NCI-H146 treated with DMSO at 0.1 percent for 48 hours (cell line): Measurements from ENCODE around the gene BRF1.

Source experiments
- DNase-seq: peaks from one replicate; lab custom pipeline; 2025; ENCODE audit not compliant: unreplicated experiment; lab: John Stamatoyannopoulos, UW

BRF1 gene

GRCh38 chr14:105229099-105229655, 71.6 kb downstream of the BRF1 start:
- DNase-seq: no peak

GRCh38 chr14:105228562-105228961, 72.2 kb downstream of the BRF1 start:
- DNase-seq: no peak

- no peak for DNase-seq
Observed at GRCh38 chr14:105227346-105227745, 73.5 kb downstream of the BRF1 start.

- DNase-seq: no peak
Observed at GRCh38 chr14:105226198-105226597, 74.6 kb downstream of the BRF1 start.

GRCh38 chr14:105224845-105225570, 75.8 kb downstream of the BRF1 start:
- no peak for DNase-seq

GRCh38 chr14:105223770-105224544, 76.8 kb downstream of the BRF1 start:
- no peak for DNase-seq

- DNase-seq: no peak
Observed at GRCh38 chr14:105223260-105223659, 77.5 kb downstream of the BRF1 start.

- DNase-seq: no peak
Observed at GRCh38 chr14:105221598-105222178, 79.1 kb downstream of the BRF1 start.

GRCh38 chr14:105220699-105221597, 79.9 kb downstream of the BRF1 start:
- DNase-seq: no peak

- no peak for DNase-seq
Observed at GRCh38 chr14:105219753-105220152, 81.0 kb downstream of the BRF1 start.

- DNase-seq: no peak
Observed at GRCh38 chr14:105219043-105219612, 81.7 kb downstream of the BRF1 start.

GRCh38 chr14:105218611-105219010, 82.2 kb downstream of the BRF1 start:
- DNase-seq: no peak

GRCh38 chr14:105217774-105218173, 83.0 kb downstream of the BRF1 start:
- DNase-seq: no peak

- DNase-seq: no peak
Observed at GRCh38 chr14:105216490-105217247, 84.1 kb downstream of the BRF1 start.

GRCh38 chr14:105215602-105216001, 85.2 kb downstream of the BRF1 start:
- no peak for DNase-seq

GRCh38 chr14:105214324-105214915, 86.4 kb downstream of the BRF1 start:
- no peak for DNase-seq

- no peak for DNase-seq
Observed at GRCh38 chr14:105213361-105213760, 87.4 kb downstream of the BRF1 start.

GRCh38 chr14:105212541-105213300, 88.1 kb downstream of the BRF1 start:
- DNase-seq: peak; percentile 82

GRCh38 chr14:105211758-105212089, 89.1 kb downstream of the BRF1 start:
- no peak for DNase-seq
